Spleen (tissue), 7 donors: ENCODE measurements around the gene HSPA12A.

Experiments used
- POLR2A ChIP-seq, 3 donors: fragments of 450-650 bp; IDR thresholded peaks; one replicate each; pipeline ENCODE4 v1.5.1; 2017; ENCODE audit warnings: antibody characterized with exemption in 3 of 3, mild to moderate bottlenecking in 1 of 3
- POLR2AphosphoS5 ChIP-seq, 3 donors: sonication (generic); formaldehyde crosslinking; IDR thresholded peaks; one replicate each; pipeline ENCODE4 v1.5.1; 2017; ENCODE audit warnings: antibody characterized with exemption in 3 of 3
- TF ChIP-seq, protein P1 (sequence below), 11 experiments: fragments of 200-600 bp in 7 of 11; fragments of 450-650 bp in 4 of 11; sonication (generic) in 4 of 11; IDR thresholded peaks in 8 of 11; conservative IDR thresholded peaks in 3 of 11; 1 replicate in 7 of 11; 2 replicates in 4 of 11; pipeline versions ENCODE4 v1.4.0 to v1.8.0; 2016 to 2021; ENCODE audit warnings: antibody characterized with exemption in 11 of 11, inconsistent platforms in 4 of 11, mild to moderate bottlenecking in 1 of 11
- donor health status: DM: no; HTN: no; CAD: no; lungs with moderate emphysema.
- donor health status: DM: no; HTN: no; CAD: no.
- donor health status: DM: no; HTN: no; CAD: no.

DNA sequence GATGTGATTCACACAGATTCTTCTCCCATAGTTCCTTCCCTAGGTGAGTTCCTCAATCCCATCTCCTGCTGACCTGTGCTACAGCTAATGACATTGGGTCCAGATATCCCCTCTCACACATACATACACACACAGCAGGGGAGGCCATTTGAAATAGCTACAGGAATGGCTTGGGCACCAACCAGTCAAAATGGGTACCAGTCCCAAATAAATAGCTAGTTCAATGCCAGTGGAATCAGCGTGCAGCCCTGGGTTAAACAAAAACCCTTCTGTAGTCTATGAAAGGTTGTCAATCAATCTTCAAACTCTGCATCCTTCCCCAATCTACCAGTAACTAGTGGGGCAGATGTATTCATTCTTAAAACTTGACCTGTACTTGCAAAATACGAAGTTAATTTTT is 112.3 kb downstream of the HSPA12A start:
- TF ChIP-seq, protein P1, sequence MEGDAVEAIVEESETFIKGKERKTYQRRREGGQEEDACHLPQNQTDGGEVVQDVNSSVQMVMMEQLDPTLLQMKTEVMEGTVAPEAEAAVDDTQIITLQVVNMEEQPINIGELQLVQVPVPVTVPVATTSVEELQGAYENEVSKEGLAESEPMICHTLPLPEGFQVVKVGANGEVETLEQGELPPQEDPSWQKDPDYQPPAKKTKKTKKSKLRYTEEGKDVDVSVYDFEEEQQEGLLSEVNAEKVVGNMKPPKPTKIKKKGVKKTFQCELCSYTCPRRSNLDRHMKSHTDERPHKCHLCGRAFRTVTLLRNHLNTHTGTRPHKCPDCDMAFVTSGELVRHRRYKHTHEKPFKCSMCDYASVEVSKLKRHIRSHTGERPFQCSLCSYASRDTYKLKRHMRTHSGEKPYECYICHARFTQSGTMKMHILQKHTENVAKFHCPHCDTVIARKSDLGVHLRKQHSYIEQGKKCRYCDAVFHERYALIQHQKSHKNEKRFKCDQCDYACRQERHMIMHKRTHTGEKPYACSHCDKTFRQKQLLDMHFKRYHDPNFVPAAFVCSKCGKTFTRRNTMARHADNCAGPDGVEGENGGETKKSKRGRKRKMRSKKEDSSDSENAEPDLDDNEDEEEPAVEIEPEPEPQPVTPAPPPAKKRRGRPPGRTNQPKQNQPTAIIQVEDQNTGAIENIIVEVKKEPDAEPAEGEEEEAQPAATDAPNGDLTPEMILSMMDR (IDR thresholded peaks at IDR 0.05 in 8 of 11, conservative IDR thresholded peaks at IDR 0.05 in 3 of 11), result no peak
- TF ChIP-seq POLR2AphosphoS5 (IDR thresholded peaks at IDR 0.05), result no peak
- TF ChIP-seq POLR2A (IDR thresholded peaks at IDR 0.05), result no peak
